ENCODE measurements around the gene SRCIN1.

- TF ChIP-seq MYC (IDR thresholded peaks at IDR 0.05; ENCODE audit: low read depth, low read length), result no peak
- TF ChIP-seq POLR2A (IDR thresholded peaks at IDR 0.05; ENCODE audit: extremely low read depth, insufficient read length), result no peak
- TF ChIP-seq CTCF (IDR thresholded peaks at IDR 0.05; ENCODE audit: low read depth, low read length), result no peak
Measured at GRCh38 chr17:38583176-38583575, 22.6 kb downstream of the SRCIN1 start.

Measured in NB4 (cell line).